H1 (cell line): ENCODE results near the gene PITPNC1.

ENCODE experiments used
- CEBPB ChIP-seq: IDR thresholded peaks from 2 replicates; pipeline ENCODE4 v1.6.1; 2012; ENCODE audit warnings: low read depth, low read length
- EZH2 ChIP-seq: fragments of 200-600 bp; sonication (generic); IDR thresholded peaks from 2 replicates; pipeline ENCODE4 v1.7.1; 2012; ENCODE audit warnings: low read depth, mild to moderate bottlenecking, moderate library complexity, low read length, inconsistent platforms; ENCODE audit not compliant: severe bottlenecking
- POLR2A ChIP-seq, 2 experiments: IDR thresholded peaks; 1 replicate in 1 of 2; 2 replicates in 1 of 2; pipeline ENCODE4 v1.6.1; 2011; ENCODE audit warnings: low read depth in 2 of 2, low read length in 2 of 2, mild to moderate bottlenecking in 2 of 2; ENCODE audit errors: control extremely low read depth in 1 of 2
- TAF1 ChIP-seq: IDR thresholded peaks from 2 replicates; pipeline ENCODE4 v1.6.1; 2011; ENCODE audit warnings: mild to moderate bottlenecking, low read depth, low read length

- TF ChIP-seq TAF1 (no peak), EZH2 (no peak), POLR2A (IDR thresholded peaks at IDR 0.05; ENCODE audit: control extremely low read depth in 1 of 2, low read depth in 2 of 2, low read length in 2 of 2) (no peak), CEBPB (no peak)
Observed at GRCh38 chr17:67617304-67617899, 240.3 kb downstream of the PITPNC1 start.
